ENCODE results near the gene NUDT12.

DNA sequence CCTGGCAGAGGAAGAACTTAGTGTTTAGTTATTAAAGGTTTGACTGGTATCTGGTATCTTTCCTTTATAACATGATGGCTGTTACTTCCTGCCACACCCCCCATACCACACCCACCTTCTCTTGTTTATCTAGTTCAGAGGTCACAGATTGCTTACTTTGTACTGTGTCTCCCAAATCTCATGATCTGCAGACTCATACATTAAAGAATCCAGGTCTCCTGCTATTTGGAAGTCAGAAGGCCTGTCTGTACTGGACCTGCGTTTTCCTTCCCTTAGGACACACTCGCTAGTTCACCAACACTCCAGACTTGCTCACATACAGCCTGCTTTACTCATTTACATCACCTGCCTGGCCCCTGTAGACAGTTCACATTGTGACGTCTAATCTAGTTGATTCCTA lies 39.3 kb downstream of the NUDT12 start:
- TF ChIP-seq, protein P1, sequence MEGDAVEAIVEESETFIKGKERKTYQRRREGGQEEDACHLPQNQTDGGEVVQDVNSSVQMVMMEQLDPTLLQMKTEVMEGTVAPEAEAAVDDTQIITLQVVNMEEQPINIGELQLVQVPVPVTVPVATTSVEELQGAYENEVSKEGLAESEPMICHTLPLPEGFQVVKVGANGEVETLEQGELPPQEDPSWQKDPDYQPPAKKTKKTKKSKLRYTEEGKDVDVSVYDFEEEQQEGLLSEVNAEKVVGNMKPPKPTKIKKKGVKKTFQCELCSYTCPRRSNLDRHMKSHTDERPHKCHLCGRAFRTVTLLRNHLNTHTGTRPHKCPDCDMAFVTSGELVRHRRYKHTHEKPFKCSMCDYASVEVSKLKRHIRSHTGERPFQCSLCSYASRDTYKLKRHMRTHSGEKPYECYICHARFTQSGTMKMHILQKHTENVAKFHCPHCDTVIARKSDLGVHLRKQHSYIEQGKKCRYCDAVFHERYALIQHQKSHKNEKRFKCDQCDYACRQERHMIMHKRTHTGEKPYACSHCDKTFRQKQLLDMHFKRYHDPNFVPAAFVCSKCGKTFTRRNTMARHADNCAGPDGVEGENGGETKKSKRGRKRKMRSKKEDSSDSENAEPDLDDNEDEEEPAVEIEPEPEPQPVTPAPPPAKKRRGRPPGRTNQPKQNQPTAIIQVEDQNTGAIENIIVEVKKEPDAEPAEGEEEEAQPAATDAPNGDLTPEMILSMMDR (IDR thresholded peaks at IDR 0.05) = no peak
- TF ChIP-seq POLR2A (IDR thresholded peaks at IDR 0.05) = no peak
